ENCODE data around the gene BCL2L1. TPM values are rescaled to one million over a fixed set of nuclear protein-coding genes. Genes with fewer than 3 reads are reported as not detected.

The BCL2L1 gene
- total RNA-seq, 1 experiment from 2014 or later, result 81.5 TPM

- in situ Hi-C loops (cut with HindIII; ENCODE audit: low pct_unique_long_range_greater_than_20kb, low sequenced_read_pairs), result no loop called here
- DNase-seq (ENCODE audit: low read depth, low spot score), result no peak
These were observed 9.1 kb downstream of the BCL2L1 start for GRCh38 chr20:31713312-31714273.

GRCh38 chr20:31712564-31713311, 9.9 kb downstream of the BCL2L1 start:
- DNase-seq (ENCODE audit: low read depth, low spot score), result peak; percentile 64
- in situ Hi-C loops (cut with HindIII; ENCODE audit: low pct_unique_long_range_greater_than_20kb, low sequenced_read_pairs), result no loop called here

DNA sequence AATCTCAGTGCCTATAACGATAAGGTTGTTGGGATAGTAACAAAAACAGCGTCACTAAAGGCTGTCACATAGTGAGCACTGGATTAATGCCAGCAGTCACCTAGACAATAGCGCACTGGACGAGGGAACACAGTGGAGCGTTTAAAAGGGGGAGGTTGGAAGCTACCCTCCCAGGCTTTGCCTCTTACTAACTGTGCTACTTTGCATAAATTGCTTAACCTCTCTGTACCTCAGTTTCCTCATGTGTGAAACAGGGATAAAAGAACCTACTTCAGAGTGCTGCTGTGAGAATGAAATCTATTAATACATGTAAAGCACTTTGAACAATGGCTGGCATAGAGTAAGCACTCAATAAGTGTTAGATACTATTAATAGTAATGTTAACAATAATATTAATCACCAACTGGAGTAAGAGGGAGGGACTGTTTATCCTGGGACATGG, 10.5 kb downstream of the BCL2L1 start:
- in situ Hi-C loops (cut with HindIII; ENCODE audit: low pct_unique_long_range_greater_than_20kb, low sequenced_read_pairs), result no loop called here
- no peak for DNase-seq (ENCODE audit: low read depth, low spot score)

- no peak for DNase-seq (ENCODE audit: low read depth, low spot score)
- in situ Hi-C loops (cut with HindIII; ENCODE audit: low pct_unique_long_range_greater_than_20kb, low sequenced_read_pairs), result no loop called here
These were observed 11.2 kb downstream of the BCL2L1 start for GRCh38 chr20:31711179-31712111.

GRCh38 chr20:31710423-31711108, 12.1 kb downstream of the BCL2L1 start:
- no peak for DNase-seq (ENCODE audit: low read depth, low spot score)
- in situ Hi-C loops (cut with HindIII; ENCODE audit: low pct_unique_long_range_greater_than_20kb, low sequenced_read_pairs), result no loop called here

GRCh38 chr20:31709939-31710338, 12.7 kb downstream of the BCL2L1 start:
- in situ Hi-C loops (cut with HindIII; ENCODE audit: low pct_unique_long_range_greater_than_20kb, low sequenced_read_pairs), result no loop called here

GRCh38 chr20:31708736-31709534, 13.7 kb downstream of the BCL2L1 start:
- in situ Hi-C loops (cut with HindIII; ENCODE audit: low pct_unique_long_range_greater_than_20kb, low sequenced_read_pairs), result no loop called here
- no peak for DNase-seq (ENCODE audit: low read depth, low spot score)

More at GRCh38 chr20:31709939-31710338, 12.7 kb downstream of the BCL2L1 start:
- DNase-seq (ENCODE audit: low read depth, low spot score), result no peak

DNA sequence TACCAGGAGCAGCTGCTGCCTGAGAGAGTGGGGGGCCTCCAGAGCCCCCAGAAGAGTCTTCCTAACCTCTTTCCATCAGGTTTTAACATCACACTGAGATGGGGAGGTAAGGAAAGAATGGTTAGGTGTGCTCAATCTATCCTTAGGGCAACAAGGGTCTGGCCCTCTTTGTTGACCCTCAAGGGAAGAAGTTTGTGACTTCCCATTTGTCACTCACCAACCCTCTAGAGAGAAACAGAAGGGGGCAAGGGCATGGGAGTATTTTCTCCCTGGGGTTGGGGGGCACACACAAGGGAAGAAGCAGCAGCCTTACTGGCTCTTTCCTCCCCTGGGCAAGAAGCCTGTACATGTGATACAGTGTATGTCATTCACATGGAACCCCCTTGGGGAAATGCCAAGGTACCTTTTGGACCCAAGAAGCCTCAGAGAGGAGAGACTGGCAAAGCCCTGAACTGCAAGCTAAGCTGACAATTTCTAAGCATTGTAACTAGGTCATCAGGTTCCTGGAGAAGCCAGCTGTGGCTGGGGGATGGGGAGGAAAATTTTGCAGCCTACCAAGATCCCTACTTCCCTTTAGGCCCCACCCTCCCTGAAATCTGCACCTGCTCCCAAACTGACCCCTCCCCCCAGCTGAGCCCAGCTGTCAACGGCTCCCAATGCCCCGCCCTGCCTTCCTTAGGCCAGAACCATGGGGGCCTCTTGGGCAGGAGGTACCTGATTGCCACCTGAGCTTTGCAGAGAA, 14.5 kb downstream of the BCL2L1 start:
- in situ Hi-C loops (cut with HindIII; ENCODE audit: low pct_unique_long_range_greater_than_20kb, low sequenced_read_pairs), result no loop called here
- no peak for DNase-seq (ENCODE audit: low read depth, low spot score)

DNA sequence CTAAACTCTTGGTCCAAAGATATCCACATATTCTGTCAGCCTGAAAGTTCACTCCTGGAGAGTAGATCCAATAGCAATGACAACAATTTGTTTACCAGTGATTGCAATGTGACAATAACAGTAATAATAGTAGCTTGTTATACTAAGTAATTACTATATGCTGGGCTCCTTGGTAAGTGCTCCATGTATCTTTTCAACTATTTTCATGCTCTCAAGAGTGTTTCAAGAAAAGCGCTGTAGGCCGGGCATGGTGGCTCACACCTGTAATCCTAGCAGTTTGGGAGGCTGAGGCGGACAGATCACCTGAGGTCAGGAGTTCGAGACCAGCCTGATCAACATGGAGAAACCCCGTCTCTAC, 15.4 kb downstream of the BCL2L1 start:
- in situ Hi-C loops (cut with HindIII; ENCODE audit: low pct_unique_long_range_greater_than_20kb, low sequenced_read_pairs), result no loop called here
- DNase-seq (ENCODE audit: low read depth, low spot score), result no peak

DNA sequence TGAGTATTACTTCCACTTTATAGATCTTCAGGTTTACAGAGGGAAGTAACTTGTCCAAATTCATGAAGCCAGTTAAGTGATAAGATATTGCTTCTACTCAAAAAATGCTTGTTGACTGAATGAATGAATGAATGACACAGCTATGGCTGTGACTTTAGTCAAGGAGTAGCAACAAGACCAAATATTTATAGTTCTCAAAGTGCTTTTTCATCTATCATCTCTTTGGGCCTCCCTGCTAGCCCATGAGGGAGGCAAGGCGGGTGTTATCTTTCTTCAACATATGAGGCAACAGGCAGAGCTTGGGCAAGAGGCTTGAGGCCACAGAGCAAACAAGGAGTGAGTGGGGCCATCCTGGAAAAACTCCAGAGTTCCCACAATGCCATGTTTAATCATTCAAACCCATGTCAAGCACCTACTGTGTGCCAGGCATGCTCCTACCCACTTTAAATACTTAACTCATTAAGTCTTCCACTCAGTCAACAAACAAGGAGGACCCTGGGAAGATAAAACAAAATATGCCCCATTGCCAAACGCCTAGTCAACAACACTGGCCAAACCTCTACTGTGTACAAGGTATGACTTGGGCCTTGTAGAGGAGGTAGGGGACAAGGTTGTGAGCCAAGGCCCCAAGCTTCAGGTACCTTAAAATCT, 15.9 kb downstream of the BCL2L1 start:
- in situ Hi-C loops (cut with HindIII; ENCODE audit: low pct_unique_long_range_greater_than_20kb, low sequenced_read_pairs), result no loop called here
- DNase-seq (ENCODE audit: low read depth, low spot score), result no peak

DNA sequence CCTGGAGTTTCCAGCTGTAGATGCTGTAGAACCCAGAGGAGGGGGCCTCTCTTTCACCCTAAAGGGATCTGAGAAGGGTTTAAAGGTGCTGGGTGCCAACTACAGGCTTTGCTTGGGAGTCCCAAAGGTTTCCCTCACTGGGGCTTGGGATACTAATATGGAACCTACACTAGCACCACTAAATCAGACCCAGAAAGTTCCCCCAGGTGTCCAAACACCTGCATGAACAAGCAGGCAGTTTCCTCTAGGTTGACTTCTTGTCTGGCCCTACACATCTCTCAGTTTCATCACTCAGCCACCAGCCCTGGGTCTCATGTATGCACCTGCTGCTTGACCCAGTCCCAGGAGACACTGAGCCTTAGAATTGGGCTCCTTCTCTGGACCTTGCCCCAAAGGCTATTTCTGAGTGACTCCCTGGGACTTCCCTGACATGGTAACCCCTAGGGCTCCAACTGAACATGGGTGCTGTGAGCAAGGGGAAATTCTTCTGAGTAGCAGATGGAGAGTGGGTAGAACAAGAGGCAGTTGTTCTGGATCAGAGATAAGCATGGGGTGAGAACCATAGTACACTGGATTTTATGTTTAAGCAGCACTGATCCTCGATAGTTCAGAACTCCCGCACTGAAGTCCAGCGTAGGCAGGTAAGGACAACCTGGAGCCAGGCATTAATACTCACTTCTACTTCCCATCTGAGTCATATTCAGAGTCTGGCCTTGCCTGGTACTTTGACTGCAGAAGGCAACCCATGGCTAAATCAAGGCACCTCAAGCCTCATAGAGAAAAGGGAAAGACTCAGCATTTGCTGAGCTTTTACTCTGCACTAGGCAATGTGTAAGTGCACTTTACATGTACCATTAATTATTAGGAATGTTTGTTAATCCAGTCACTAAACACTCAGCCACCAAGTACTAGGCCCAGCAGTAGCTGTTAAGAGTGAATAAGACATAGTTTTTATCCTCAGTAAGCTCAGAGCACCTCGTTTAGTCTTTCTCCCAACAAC, 16.8 kb downstream of the BCL2L1 start:
- no peak for DNase-seq (ENCODE audit: low read depth, low spot score)
- in situ Hi-C loops (cut with HindIII; ENCODE audit: low pct_unique_long_range_greater_than_20kb, low sequenced_read_pairs), result no loop called here

DNA sequence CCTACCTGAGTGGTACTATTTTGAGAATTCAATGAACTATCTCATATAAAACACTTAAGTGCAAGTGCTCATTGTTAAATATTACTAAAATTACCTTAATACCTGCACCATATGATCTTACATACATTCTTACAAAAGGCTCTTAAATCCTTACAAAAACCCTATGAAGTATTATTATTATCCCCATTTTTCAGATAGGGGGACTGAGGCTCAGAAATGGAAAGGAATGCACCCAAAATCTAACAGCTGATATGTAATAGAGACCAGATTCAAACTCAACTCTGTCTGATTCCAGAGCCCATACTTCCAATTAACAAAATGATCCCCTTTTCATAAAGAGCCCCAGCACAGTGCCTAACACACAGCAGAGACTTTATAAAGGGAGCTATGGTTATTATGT, 17.5 kb downstream of the BCL2L1 start:
- DNase-seq (ENCODE audit: low read depth, low spot score), result no peak
- in situ Hi-C loops (cut with HindIII; ENCODE audit: low pct_unique_long_range_greater_than_20kb, low sequenced_read_pairs), result no loop called here

GRCh38 chr20:31704225-31705119, 18.2 kb downstream of the BCL2L1 start:
- in situ Hi-C loops (cut with HindIII; ENCODE audit: low pct_unique_long_range_greater_than_20kb, low sequenced_read_pairs), result no loop called here
- no peak for DNase-seq (ENCODE audit: low read depth, low spot score)

Data from SK-MEL-5 (cell line).